ENCODE results near the gene ULK2.
A peak's percentile ranks its signal among the peaks of the same experiment; 100 is the strongest.

The ULK2 gene

GRCh38 chr17:19769946-19770652, 97.6 kb downstream of the ULK2 start:
- Histone ChIP-seq H2BK5ac (ENCODE audit: low read depth, low read length, poor library complexity) (no peak overlapping the region), H3K27me3 (ENCODE audit: insufficient read depth, low read length) (no peaks in the 10 kb centered on the region)
- DNase-seq, result no peak

GRCh38 chr17:19768046-19768782, 99.5 kb downstream of the ULK2 start:
- H3K9ac ChIP-seq (ENCODE audit: low read length), result no peak overlapping the region
- H3K36me3 ChIP-seq (ENCODE audit: control insufficient read depth in 1 of 2, insufficient read depth in 2 of 2, low read length in 2 of 2), result no peaks in the 10 kb centered on the region
- H2AK5ac ChIP-seq (ENCODE audit: low read length), result no peak overlapping the region
- H3K27me3 ChIP-seq (ENCODE audit: insufficient read depth, low read length), result no peaks in the 10 kb centered on the region
- no peak overlapping the region for H2AFZ ChIP-seq (ENCODE audit: insufficient read depth, low read length, poor library complexity)
- no peaks in the 10 kb centered on the region for H3K79me1 ChIP-seq (ENCODE audit: low read length)
- H4K91ac ChIP-seq (ENCODE audit: low read depth, low read length), result no peak overlapping the region
- H2BK120ac ChIP-seq (ENCODE audit: insufficient read depth, low read length, poor library complexity), result no peak overlapping the region
- no CpG with 5 or more reads among the region's 10 CpGs for WGBS (ENCODE audit: extremely low coverage, insufficient coverage, insufficient read length)
- H2BK5ac ChIP-seq (ENCODE audit: low read depth, low read length, poor library complexity), result no peak overlapping the region
- H3K4me3 ChIP-seq (ENCODE audit: low read depth, low read length), result no peak overlapping the region
- peaks cover 2% of the 10 kb centered on the region for H3K9me3 ChIP-seq (ENCODE audit: insufficient read depth, low read depth, low read length)
- H4K8ac ChIP-seq (ENCODE audit: low read depth, low read length), result no peak overlapping the region
- no peak overlapping the region for H2BK12ac ChIP-seq (ENCODE audit: low read length)
- no peak overlapping the region for H3K27ac ChIP-seq (ENCODE audit: low read depth, low read length)
- H3K18ac ChIP-seq (ENCODE audit: low read length), result no peak overlapping the region
- DNase-seq, result no peak
- no peaks in the 10 kb centered on the region for H3K4me1 ChIP-seq (ENCODE audit: control insufficient read depth in 1 of 2, insufficient read depth in 2 of 2, low read length in 2 of 2)
- H3K23ac ChIP-seq (ENCODE audit: low read length), result no peak overlapping the region
- no peak overlapping the region for H4K12ac ChIP-seq (ENCODE audit: low read depth, low read length)
- H3K4me2 ChIP-seq (ENCODE audit: low read length), result no peak overlapping the region
- H3K14ac ChIP-seq (ENCODE audit: low read length), result no peak overlapping the region
- no peak overlapping the region for H3K4ac ChIP-seq (ENCODE audit: low read depth, low read length)
- H3K79me2 ChIP-seq (ENCODE audit: control insufficient read depth, insufficient read depth, low read length, poor library complexity), result no peaks in the 10 kb centered on the region

More at GRCh38 chr17:19769946-19770652, 97.6 kb downstream of the ULK2 start:
- H2BK12ac ChIP-seq (ENCODE audit: low read length), result no peak overlapping the region
- H3K9ac ChIP-seq (ENCODE audit: low read length), result no peak overlapping the region
- H3K14ac ChIP-seq (ENCODE audit: low read length), result no peak overlapping the region
- H3K36me3 ChIP-seq (ENCODE audit: control insufficient read depth in 1 of 2, insufficient read depth in 2 of 2, low read length in 2 of 2), result no peaks in the 10 kb centered on the region
- H4K12ac ChIP-seq (ENCODE audit: low read depth, low read length), result no peak overlapping the region
- no peak overlapping the region for H3K27ac ChIP-seq (ENCODE audit: low read depth, low read length)
- H3K4me2 ChIP-seq (ENCODE audit: low read length), result no peak overlapping the region
- no peak overlapping the region for H3K4me3 ChIP-seq (ENCODE audit: low read depth, low read length)
- no peak overlapping the region for H4K91ac ChIP-seq (ENCODE audit: low read depth, low read length)
- H3K4me1 ChIP-seq (ENCODE audit: control insufficient read depth in 1 of 2, insufficient read depth in 2 of 2, low read length in 2 of 2), result no peaks in the 10 kb centered on the region
- peaks cover 2% of the 10 kb centered on the region for H3K9me3 ChIP-seq (ENCODE audit: insufficient read depth, low read depth, low read length)
- H2BK120ac ChIP-seq (ENCODE audit: insufficient read depth, low read length, poor library complexity), result no peak overlapping the region
- H3K23ac ChIP-seq (ENCODE audit: low read length), result no peak overlapping the region
- no peak overlapping the region for H2AFZ ChIP-seq (ENCODE audit: insufficient read depth, low read length, poor library complexity)
- no peak overlapping the region for H3K18ac ChIP-seq (ENCODE audit: low read length)
- no peak overlapping the region for H3K4ac ChIP-seq (ENCODE audit: low read depth, low read length)
- no CpG with 5 or more reads among the region's 7 CpGs for WGBS (ENCODE audit: extremely low coverage, insufficient coverage, insufficient read length)
- H3K79me1 ChIP-seq (ENCODE audit: low read length), result no peaks in the 10 kb centered on the region
- no peak overlapping the region for H4K8ac ChIP-seq (ENCODE audit: low read depth, low read length)
- no peaks in the 10 kb centered on the region for H3K79me2 ChIP-seq (ENCODE audit: control insufficient read depth, insufficient read depth, low read length, poor library complexity)
- no peak overlapping the region for H2AK5ac ChIP-seq (ENCODE audit: low read length)

GRCh38 chr17:19766421-19767270, 101.1 kb downstream of the ULK2 start:
- Histone ChIP-seq H2BK120ac (ENCODE audit: insufficient read depth, low read length, poor library complexity) (no peak overlapping the region), H3K27me3 (ENCODE audit: insufficient read depth, low read length) (no peaks in the 10 kb centered on the region), H4K8ac (ENCODE audit: low read depth, low read length) (no peak overlapping the region), H3K4me3 (ENCODE audit: low read depth, low read length) (no peak overlapping the region), H3K14ac (ENCODE audit: low read length) (no peak overlapping the region), H2AFZ (ENCODE audit: insufficient read depth, low read length, poor library complexity) (no peak overlapping the region), H3K4ac (ENCODE audit: low read depth, low read length) (no peak overlapping the region), H3K27ac (ENCODE audit: low read depth, low read length) (no peak overlapping the region), H3K79me2 (ENCODE audit: control insufficient read depth, insufficient read depth, low read length, poor library complexity) (no peaks in the 10 kb centered on the region), H4K91ac (ENCODE audit: low read depth, low read length) (no peak overlapping the region), H3K4me2 (ENCODE audit: low read length) (no peak overlapping the region), H3K9ac (ENCODE audit: low read length) (no peak overlapping the region), H3K18ac (ENCODE audit: low read length) (no peak overlapping the region), H2AK5ac (ENCODE audit: low read length) (no peak overlapping the region), H3K36me3 (ENCODE audit: control insufficient read depth in 1 of 2, insufficient read depth in 2 of 2, low read length in 2 of 2) (no peaks in the 10 kb centered on the region), H3K23ac (ENCODE audit: low read length) (no peak overlapping the region), H2BK5ac (ENCODE audit: low read depth, low read length, poor library complexity) (no peak overlapping the region), H3K4me1 (ENCODE audit: control insufficient read depth in 1 of 2, insufficient read depth in 2 of 2, low read length in 2 of 2) (no peaks in the 10 kb centered on the region), H2BK12ac (ENCODE audit: low read length) (no peak overlapping the region), H3K79me1 (ENCODE audit: low read length) (no peaks in the 10 kb centered on the region), H4K12ac (ENCODE audit: low read depth, low read length) (no peak overlapping the region), H3K9me3 (ENCODE audit: insufficient read depth, low read depth, low read length) (peaks cover 2% of the 10 kb centered on the region)
- peak; percentile 47 to 84 for DNase-seq
- no CpG with 5 or more reads among the region's 12 CpGs for WGBS (ENCODE audit: extremely low coverage, insufficient coverage, insufficient read length)

- no peak overlapping the region for H3K4me3 ChIP-seq (ENCODE audit: low read depth, low read length)
- H4K8ac ChIP-seq (ENCODE audit: low read depth, low read length), result no peak overlapping the region
- H3K9me3 ChIP-seq (ENCODE audit: insufficient read depth, low read depth, low read length), result peaks cover 2% of the 10 kb centered on the region
- no peaks in the 10 kb centered on the region for H3K27me3 ChIP-seq (ENCODE audit: insufficient read depth, low read length)
- H3K9ac ChIP-seq (ENCODE audit: low read length), result no peak overlapping the region
- no peak overlapping the region for H4K12ac ChIP-seq (ENCODE audit: low read depth, low read length)
- H3K23ac ChIP-seq (ENCODE audit: low read length), result no peak overlapping the region
- no peaks in the 10 kb centered on the region for H3K79me2 ChIP-seq (ENCODE audit: control insufficient read depth, insufficient read depth, low read length, poor library complexity)
- H3K14ac ChIP-seq (ENCODE audit: low read length), result no peak overlapping the region
- no peak overlapping the region for H2BK12ac ChIP-seq (ENCODE audit: low read length)
- no CpG with 5 or more reads among the region's 7 CpGs for WGBS (ENCODE audit: extremely low coverage, insufficient coverage, insufficient read length)
- no peak overlapping the region for H3K4me2 ChIP-seq (ENCODE audit: low read length)
- H3K36me3 ChIP-seq (ENCODE audit: control insufficient read depth in 1 of 2, insufficient read depth in 2 of 2, low read length in 2 of 2), result no peaks in the 10 kb centered on the region
- H3K18ac ChIP-seq (ENCODE audit: low read length), result no peak overlapping the region
- no peaks in the 10 kb centered on the region for H3K79me1 ChIP-seq (ENCODE audit: low read length)
- no peak for DNase-seq
- H3K4me1 ChIP-seq (ENCODE audit: control insufficient read depth in 1 of 2, insufficient read depth in 2 of 2, low read length in 2 of 2), result no peaks in the 10 kb centered on the region
- H3K4ac ChIP-seq (ENCODE audit: low read depth, low read length), result no peak overlapping the region
- H3K27ac ChIP-seq (ENCODE audit: low read depth, low read length), result no peak overlapping the region
- H2BK5ac ChIP-seq (ENCODE audit: low read depth, low read length, poor library complexity), result no peak overlapping the region
- no peak overlapping the region for H4K91ac ChIP-seq (ENCODE audit: low read depth, low read length)
- H2AFZ ChIP-seq (ENCODE audit: insufficient read depth, low read length, poor library complexity), result no peak overlapping the region
- no peak overlapping the region for H2AK5ac ChIP-seq (ENCODE audit: low read length)
- no peak overlapping the region for H2BK120ac ChIP-seq (ENCODE audit: insufficient read depth, low read length, poor library complexity)
These were observed 101.7 kb downstream of the ULK2 start for GRCh38 chr17:19766016-19766415.

Measured in trophoblast cell (in vitro differentiated cells and primary cell).